GM20000 (cell line): ENCODE measurements around the gene PITPNM1.

Experiments used
- DNase-seq: peaks from one replicate; pipeline ENCODE4 v3.0.0; 2012; ENCODE audit warnings: low spot score
- TF ChIP-seq, protein P1 (sequence below): IDR thresholded peaks from 2 replicates; pipeline ENCODE4 v1.5.1; 2012; ENCODE audit warnings: mild to moderate bottlenecking, control low read depth; ENCODE audit errors: extremely low read depth, missing control alignments

Gene PITPNM1

DNA sequence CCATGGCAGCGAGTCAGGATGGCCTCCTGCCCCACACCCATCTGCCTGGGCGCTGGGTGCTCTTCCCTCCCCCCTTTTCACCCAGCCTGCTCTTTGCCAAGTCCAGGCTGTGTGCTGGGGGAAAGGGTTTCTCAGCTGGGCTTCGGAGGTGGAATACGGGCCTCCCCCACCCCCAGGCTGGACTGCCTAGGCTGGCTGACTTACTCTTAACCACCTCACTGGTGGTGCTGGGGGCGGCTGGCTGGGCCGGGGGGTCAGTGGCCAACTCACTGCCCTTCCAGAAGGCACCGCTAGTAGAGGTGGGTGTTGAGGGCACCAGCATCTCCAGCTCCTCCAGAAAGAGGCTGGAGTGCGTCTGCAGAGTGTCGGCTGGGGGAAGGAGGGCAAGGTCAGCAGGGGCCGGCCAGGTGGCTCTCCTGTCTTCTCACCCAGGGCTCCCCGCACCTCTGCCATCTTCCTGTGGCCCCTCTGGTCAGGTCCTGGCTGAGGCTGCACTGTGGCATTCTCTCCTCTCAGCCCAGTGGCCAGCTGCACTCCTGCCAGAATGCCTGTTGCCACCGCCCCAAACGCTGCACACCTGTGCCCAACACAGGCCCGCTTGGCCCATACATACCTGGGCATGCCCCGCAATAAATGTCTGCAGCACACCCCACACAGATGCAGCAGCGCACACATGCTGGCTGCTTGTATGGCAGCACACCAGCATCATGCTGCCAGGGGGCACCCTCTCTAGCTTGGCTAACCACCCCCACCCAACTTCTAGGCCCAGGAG, 9.7 kb downstream of the PITPNM1 start:
- no peak for DNase-seq

DNA sequence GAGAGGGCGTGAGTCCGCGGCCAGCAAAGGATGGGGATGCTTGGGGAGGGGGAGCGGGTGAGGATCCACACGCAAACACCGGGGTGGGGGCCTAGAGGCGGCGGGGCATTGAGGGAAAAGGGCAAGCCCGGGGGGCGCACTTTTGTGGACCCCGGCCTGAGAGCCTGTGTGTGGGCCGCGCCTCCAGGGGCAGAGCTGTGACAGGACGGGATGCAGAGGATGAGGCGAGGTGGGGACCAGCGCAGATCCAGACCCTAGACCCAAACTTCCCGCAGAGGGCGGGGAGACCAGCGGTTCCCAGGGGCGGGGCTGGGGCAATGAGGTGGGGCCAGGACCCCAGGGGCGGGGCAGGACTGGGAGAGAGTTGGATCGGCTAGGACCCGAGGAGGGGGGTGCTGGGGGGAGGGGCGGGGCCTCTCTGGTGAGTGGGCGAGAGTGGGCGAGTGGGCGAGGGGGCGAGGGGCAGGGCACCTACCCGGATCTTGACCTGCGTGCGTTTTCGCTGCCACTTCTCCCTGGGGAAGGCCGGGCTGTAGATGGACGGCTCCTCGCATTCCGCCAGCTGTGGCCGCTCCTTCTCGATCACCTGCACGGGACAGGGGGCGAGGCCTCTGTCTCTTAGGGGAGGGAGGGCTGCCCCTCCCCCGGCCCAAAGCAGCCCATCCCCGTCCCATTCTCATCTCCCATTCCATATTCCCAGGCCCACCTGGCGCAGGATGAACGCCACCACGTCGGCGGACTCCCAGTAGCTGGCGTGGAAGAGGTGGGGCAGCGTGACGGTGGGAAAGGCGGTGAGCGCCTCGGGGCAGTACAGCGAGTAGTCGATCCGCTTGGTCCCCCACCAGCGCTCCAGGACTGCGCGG, 10.6 kb downstream of the PITPNM1 start:
- TF ChIP-seq, protein P1, sequence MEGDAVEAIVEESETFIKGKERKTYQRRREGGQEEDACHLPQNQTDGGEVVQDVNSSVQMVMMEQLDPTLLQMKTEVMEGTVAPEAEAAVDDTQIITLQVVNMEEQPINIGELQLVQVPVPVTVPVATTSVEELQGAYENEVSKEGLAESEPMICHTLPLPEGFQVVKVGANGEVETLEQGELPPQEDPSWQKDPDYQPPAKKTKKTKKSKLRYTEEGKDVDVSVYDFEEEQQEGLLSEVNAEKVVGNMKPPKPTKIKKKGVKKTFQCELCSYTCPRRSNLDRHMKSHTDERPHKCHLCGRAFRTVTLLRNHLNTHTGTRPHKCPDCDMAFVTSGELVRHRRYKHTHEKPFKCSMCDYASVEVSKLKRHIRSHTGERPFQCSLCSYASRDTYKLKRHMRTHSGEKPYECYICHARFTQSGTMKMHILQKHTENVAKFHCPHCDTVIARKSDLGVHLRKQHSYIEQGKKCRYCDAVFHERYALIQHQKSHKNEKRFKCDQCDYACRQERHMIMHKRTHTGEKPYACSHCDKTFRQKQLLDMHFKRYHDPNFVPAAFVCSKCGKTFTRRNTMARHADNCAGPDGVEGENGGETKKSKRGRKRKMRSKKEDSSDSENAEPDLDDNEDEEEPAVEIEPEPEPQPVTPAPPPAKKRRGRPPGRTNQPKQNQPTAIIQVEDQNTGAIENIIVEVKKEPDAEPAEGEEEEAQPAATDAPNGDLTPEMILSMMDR: no peak
- DNase-seq: no peak

More for the DNA sequence above, 9.7 kb downstream of the PITPNM1 start:
- TF ChIP-seq, protein P1: no peak

DNA sequence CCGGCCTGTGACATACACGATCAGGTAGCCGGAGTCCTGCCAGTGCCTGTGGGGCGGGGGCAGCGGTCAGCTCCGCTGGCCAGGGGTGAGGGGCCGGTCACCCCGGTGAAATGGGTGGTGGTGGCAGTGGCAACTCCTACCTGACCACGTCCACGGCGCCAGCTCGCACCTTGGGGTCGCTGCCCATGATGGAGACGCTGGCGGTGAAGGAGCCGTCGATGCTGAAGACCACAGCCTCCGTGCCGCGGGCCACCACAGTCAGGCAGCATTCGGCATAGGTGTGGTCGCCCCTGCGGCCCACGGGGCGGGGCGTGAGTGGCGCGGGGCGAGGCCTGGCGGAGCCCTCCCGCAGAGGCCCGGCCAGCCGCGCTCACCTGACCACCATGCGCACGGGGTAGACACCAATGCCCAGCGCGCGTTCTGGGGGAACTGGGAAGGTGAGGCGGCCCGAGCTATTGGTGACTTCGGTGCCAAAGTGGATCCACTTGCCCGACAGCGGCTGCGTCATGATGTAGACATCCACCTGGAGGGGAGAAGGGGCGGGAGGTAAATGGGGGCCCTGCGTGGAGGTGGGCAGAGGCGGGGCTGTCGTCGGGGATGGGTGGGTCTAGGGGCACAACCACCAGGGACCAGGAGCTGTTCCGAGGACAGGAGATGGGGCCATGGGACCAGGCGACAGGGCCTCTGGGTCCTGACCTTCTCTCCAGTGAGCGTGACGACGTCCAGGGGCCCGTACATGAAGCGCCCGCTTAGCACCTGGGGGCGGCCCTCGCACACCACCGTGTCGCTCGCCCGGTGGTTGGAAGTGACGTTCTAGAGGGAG, 11.4 kb downstream of the PITPNM1 start:
- no peak for DNase-seq
- TF ChIP-seq, protein P1: no peak

DNA sequence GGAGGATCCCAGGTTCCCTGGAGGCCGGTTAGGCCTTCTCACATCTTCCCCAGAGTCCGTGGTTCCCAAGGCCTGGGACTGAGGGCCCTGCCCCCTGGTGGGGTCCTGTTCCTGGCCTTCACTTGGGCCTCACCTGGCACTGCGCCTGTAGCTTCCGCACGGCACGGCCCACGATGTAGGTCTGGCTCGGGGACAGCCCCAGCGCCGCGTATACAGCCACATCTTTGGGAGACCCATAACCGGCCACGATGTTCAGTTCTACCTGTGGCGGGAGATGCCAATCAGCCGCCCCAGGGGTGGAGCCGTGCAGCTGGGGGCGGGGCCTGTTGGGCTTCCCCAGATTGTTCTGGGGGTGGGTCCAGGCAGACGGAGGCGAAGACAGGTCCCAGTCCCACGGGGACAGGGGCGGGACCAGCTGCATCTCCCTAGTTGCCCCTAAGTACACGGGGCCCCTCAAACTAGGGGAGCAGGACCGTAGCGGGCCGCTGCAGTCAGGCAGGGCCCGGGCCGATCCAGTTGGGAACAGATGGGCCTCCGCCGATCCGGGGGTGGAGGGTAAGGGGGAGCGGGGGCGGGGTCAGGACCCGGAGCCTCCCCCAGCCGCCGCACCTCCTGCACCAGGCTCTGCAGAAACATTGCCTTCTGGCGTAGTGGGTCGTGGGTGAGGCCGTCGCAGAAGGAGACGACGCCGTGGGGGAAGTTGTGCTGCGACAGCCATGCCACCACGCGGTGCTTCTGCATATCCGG, 12.2 kb downstream of the PITPNM1 start:
- TF ChIP-seq, protein P1: no peak
- DNase-seq: no peak

DNA sequence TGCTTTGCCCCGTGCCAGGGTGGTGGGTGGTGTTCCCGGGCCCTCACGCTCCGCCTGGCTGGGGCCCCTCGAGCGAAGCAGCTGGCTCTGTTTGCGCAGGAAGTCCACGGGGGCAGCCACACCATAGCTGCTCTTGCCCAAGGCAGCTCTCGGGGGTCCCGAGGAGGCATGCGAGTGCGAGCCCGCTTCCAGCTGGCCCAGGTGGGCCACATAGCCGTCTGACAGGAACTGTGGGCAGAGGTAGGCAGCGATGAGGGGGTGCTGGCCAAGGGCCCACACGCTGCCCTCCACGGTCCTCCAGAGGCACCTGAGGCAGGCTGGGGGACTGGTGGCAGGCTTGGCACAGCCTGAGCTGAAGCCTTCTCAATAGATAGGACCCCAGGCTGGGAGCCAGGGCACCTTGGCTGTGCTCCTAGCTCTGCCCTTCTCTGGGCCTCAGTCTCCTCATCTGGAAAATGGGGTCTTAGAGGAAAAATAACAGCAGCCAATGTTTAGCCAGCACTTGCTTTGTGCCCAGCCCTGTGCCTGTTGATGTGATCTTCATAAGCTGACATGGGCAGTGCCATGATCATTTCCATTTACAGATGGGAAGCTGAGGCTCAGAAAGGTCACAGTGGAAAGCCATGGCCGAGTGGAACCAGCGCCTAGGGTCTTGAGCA, 13.0 kb downstream of the PITPNM1 start:
- TF ChIP-seq, protein P1: no peak

DNA sequence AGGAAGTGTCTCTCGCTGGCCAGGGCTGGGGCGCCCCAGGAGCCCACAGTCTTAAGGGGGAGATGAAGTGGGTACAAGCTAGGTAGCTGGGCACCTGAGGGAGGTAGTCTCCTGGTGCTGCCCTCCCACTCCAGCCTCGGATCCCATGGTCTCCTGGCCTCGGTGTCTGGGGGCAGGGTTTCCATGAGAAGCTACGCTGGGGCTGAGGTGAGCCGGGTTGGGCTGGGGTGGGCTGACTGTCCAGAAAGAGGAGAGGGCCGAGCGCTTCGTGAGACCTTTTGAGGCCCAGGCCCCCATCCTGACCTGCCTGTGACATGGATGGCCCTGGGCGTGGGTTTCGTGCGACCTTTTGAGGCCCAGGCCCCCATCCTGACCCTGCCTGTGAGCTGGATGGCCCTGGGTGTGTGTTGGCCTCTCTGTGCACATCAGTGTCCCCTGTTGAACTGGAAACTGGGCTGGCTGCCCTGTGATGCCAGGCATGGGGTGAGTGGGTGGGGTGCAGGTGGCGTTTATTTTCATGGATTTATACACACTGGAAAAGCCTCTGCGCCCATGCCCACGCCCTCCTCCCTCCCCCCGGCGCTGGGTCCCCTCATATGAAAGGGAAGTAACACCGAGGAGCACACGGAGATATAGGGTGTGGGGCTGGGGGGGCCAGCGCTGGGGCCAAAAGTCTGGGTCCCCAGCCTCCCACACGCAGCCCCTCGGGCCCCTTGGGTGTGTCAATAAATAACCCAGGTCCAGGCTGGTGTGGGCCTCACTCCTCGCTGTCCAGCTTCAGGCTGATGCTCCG, 13.7 kb downstream of the PITPNM1 start:
- DNase-seq: no peak
- TF ChIP-seq, protein P1: no peak

More for the DNA sequence above, 13.0 kb downstream of the PITPNM1 start:
- no peak for DNase-seq
